ENCODE measurements around the gene TMEM248. TPM values are rescaled to one million over a fixed set of nuclear protein-coding genes. Genes with fewer than 3 reads are reported as not detected.
"Not testable (repeated sequence)": the region's sequence is repeated elsewhere in the genome, so short reads cannot be mapped to it uniquely, and the experiment has no call there.

TMEM248 gene
- total RNA-seq, 1 donor from 2014 or later = 98.0 TPM

- not testable (repeated sequence) for H3K4me3 Mint-ChIP-seq (ENCODE audit: unreplicated experiment); H3K4me3 ChIP-seq (ENCODE audit: insufficient read depth, low read depth, low read length); H3K27me3 Mint-ChIP-seq (ENCODE audit: low read depth, unreplicated experiment); H3K27me3 ChIP-seq (ENCODE audit: insufficient read depth, low read length); H3K9me3 ChIP-seq (ENCODE audit: insufficient read depth, low read depth, low read length); H3K9ac ChIP-seq (ENCODE audit: low read length); H3K4me1 Mint-ChIP-seq (ENCODE audit: low read depth, unreplicated experiment); H3K27ac Mint-ChIP-seq (ENCODE audit: unreplicated experiment); DNase-seq (ENCODE audit: low read depth); H3K4me1 ChIP-seq (ENCODE audit: insufficient read depth, low read length); H3K4me2 ChIP-seq (ENCODE audit: low read length); H3K36me3 Mint-ChIP-seq (ENCODE audit: low read depth, unreplicated experiment); H3K27ac ChIP-seq (ENCODE audit: low read depth, low read length); H3K9me3 Mint-ChIP-seq (ENCODE audit: unreplicated experiment); H4K20me1 ChIP-seq (ENCODE audit: insufficient read depth, low read length); H2AFZ ChIP-seq (ENCODE audit: low read depth, low read length)
- peak; percentile 37 for FAIRE-seq
- Histone ChIP-seq H3K79me2 (ENCODE audit: insufficient read depth, low read length) (peaks cover 22% of the 10 kb centered on the region), H3K36me3 (ENCODE audit: insufficient read depth, low read length) (peaks cover 29% of the 10 kb centered on the region)
Observed at GRCh38 chr7:66989552-66989951, 68.5 kb downstream of the TMEM248 start.

- Histone ChIP-seq H3K36me3 (ENCODE audit: insufficient read depth, low read length) (peaks cover 15% of the 10 kb centered on the region), H3K4me2 (ENCODE audit: low read length) (peak overlapping the region; percentile 86), H3K9ac (ENCODE audit: low read length) (peak overlapping the region; percentile 97), H3K27ac (ENCODE audit: low read depth, low read length) (peak overlapping the region; percentile 95), H3K4me3 (ENCODE audit: insufficient read depth, low read depth, low read length) (peak overlapping the region; percentile 88), H3K79me2 (ENCODE audit: insufficient read depth, low read length) (peaks cover 38% of the 10 kb centered on the region)
- peak overlapping the region; percentile 98 for H3K27ac Mint-ChIP-seq (ENCODE audit: unreplicated experiment)
- not testable (repeated sequence) for H3K4me1 ChIP-seq (ENCODE audit: insufficient read depth, low read length); H3K27me3 Mint-ChIP-seq (ENCODE audit: low read depth, unreplicated experiment); H4K20me1 ChIP-seq (ENCODE audit: insufficient read depth, low read length); H3K27me3 ChIP-seq (ENCODE audit: insufficient read depth, low read length); H3K9me3 Mint-ChIP-seq (ENCODE audit: unreplicated experiment); H3K4me1 Mint-ChIP-seq (ENCODE audit: low read depth, unreplicated experiment); DNase-seq (ENCODE audit: low read depth); H3K36me3 Mint-ChIP-seq (ENCODE audit: low read depth, unreplicated experiment); H3K9me3 ChIP-seq (ENCODE audit: insufficient read depth, low read depth, low read length); H2AFZ ChIP-seq (ENCODE audit: low read depth, low read length)
- peak overlapping the region; percentile 98 for H3K4me3 Mint-ChIP-seq (ENCODE audit: unreplicated experiment)
- FAIRE-seq = peak; percentile 32
Observed at GRCh38 chr7:66994051-66994450, 73.0 kb downstream of the TMEM248 start.

GRCh38 chr7:66994691-66995049, 73.6 kb downstream of the TMEM248 start:
- peak; percentile 80 for DNase-seq (ENCODE audit: low read depth)
- Histone ChIP-seq H3K9ac (ENCODE audit: low read length) (peak overlapping the region; percentile 97), H3K79me2 (ENCODE audit: insufficient read depth, low read length) (peaks cover 38% of the 10 kb centered on the region), H3K36me3 (ENCODE audit: insufficient read depth, low read length) (peaks cover 15% of the 10 kb centered on the region), H3K4me2 (ENCODE audit: low read length) (peak overlapping the region; percentile 86), H3K4me3 (ENCODE audit: insufficient read depth, low read depth, low read length) (peak overlapping the region; percentile 88), H3K27ac (ENCODE audit: low read depth, low read length) (peak overlapping the region; percentile 95)
- not testable (repeated sequence) for H4K20me1 ChIP-seq (ENCODE audit: insufficient read depth, low read length); H3K36me3 Mint-ChIP-seq (ENCODE audit: low read depth, unreplicated experiment); H3K4me1 Mint-ChIP-seq (ENCODE audit: low read depth, unreplicated experiment); H3K9me3 Mint-ChIP-seq (ENCODE audit: unreplicated experiment); H3K9me3 ChIP-seq (ENCODE audit: insufficient read depth, low read depth, low read length); H3K27me3 ChIP-seq (ENCODE audit: insufficient read depth, low read length); H2AFZ ChIP-seq (ENCODE audit: low read depth, low read length); H3K27me3 Mint-ChIP-seq (ENCODE audit: low read depth, unreplicated experiment); H3K4me1 ChIP-seq (ENCODE audit: insufficient read depth, low read length)
- H3K27ac Mint-ChIP-seq (ENCODE audit: unreplicated experiment) = peak overlapping the region; percentile 98
- peak; percentile 77 for FAIRE-seq
- H3K4me3 Mint-ChIP-seq (ENCODE audit: unreplicated experiment) = peak overlapping the region; percentile 98
- peak; percentile 29 for TF ChIP-seq CTCF (IDR thresholded peaks at IDR 0.05; ENCODE audit: insufficient read depth, low read depth, low read length)

- Mint-ChIP-seq H3K4me3 (ENCODE audit: unreplicated experiment) (peak within 1 kb of the TSS; percentile 98), H3K27ac (ENCODE audit: unreplicated experiment) (peak within 1 kb of the TSS; percentile 98)
- not testable (repeated sequence) for H3K9me3 Mint-ChIP-seq (ENCODE audit: unreplicated experiment); H3K4me1 ChIP-seq (ENCODE audit: insufficient read depth, low read length); H3K27me3 Mint-ChIP-seq (ENCODE audit: low read depth, unreplicated experiment); H3K27me3 ChIP-seq (ENCODE audit: insufficient read depth, low read length); H3K36me3 Mint-ChIP-seq (ENCODE audit: low read depth, unreplicated experiment); H3K4me1 Mint-ChIP-seq (ENCODE audit: low read depth, unreplicated experiment); H4K20me1 ChIP-seq (ENCODE audit: insufficient read depth, low read length); H3K9me3 ChIP-seq (ENCODE audit: insufficient read depth, low read depth, low read length)
- FAIRE-seq (peak; percentile 72), DNase-seq (ENCODE audit: low read depth) (peak; percentile 95)
- Histone ChIP-seq H3K9ac (ENCODE audit: low read length) (peak within 1 kb of the TSS; percentile 97), H3K27ac (ENCODE audit: low read depth, low read length) (peak within 1 kb of the TSS; percentile 95), H3K79me2 (ENCODE audit: insufficient read depth, low read length) (peaks cover 38% of the 10 kb centered on the region), H3K4me3 (ENCODE audit: insufficient read depth, low read depth, low read length) (peak within 1 kb of the TSS; percentile 88), H2AFZ (ENCODE audit: low read depth, low read length) (peak within 1 kb of the TSS; percentile 47), H3K4me2 (ENCODE audit: low read length) (peak within 1 kb of the TSS; percentile 86), H3K36me3 (ENCODE audit: insufficient read depth, low read length) (peaks cover 15% of the 10 kb centered on the region)
Observed at GRCh38 chr7:66995050-66995776, 74.2 kb downstream of the TMEM248 start, which contains the start of gene SBDS. Gene SBDS (minus strand): TSS chr7:66995586. CDS start chr7:66995417, 169 bp downstream.

GRCh38 chr7:66996444-66997191, 75.6 kb downstream of the TMEM248 start, which contains the start of gene TYW1:
Gene TYW1 (plus strand): TSS chr7:66996833. CDS start chr7:66996979, 146 bp downstream.
- FAIRE-seq; H3K9me3 ChIP-seq (ENCODE audit: insufficient read depth, low read depth, low read length); H3K9me3 Mint-ChIP-seq (ENCODE audit: unreplicated experiment); H3K4me1 Mint-ChIP-seq (ENCODE audit: low read depth, unreplicated experiment); H3K27me3 Mint-ChIP-seq (ENCODE audit: low read depth, unreplicated experiment); H3K4me1 ChIP-seq (ENCODE audit: insufficient read depth, low read length); H3K27me3 ChIP-seq (ENCODE audit: insufficient read depth, low read length); H3K36me3 Mint-ChIP-seq (ENCODE audit: low read depth, unreplicated experiment); H4K20me1 ChIP-seq (ENCODE audit: insufficient read depth, low read length): not testable (repeated sequence)
- Histone ChIP-seq H3K4me3 (ENCODE audit: insufficient read depth, low read depth, low read length) (peak within 1 kb of the TSS; percentile 82), H3K9ac (ENCODE audit: low read length) (peak within 1 kb of the TSS; percentile 92), H3K79me2 (ENCODE audit: insufficient read depth, low read length) (peaks cover 38% of the 10 kb centered on the region), H3K4me2 (ENCODE audit: low read length) (peak within 1 kb of the TSS; percentile 87), H3K27ac (ENCODE audit: low read depth, low read length) (peak within 1 kb of the TSS; percentile 71), H2AFZ (ENCODE audit: low read depth, low read length) (peak within 1 kb of the TSS; percentile 90), H3K36me3 (ENCODE audit: insufficient read depth, low read length) (peaks cover 13% of the 10 kb centered on the region)
- DNase-seq (ENCODE audit: low read depth) = peak; percentile 89
- peak within 1 kb of the TSS; percentile 98 for H3K4me3 Mint-ChIP-seq (ENCODE audit: unreplicated experiment)
- peak within 1 kb of the TSS; percentile 92 for H3K27ac Mint-ChIP-seq (ENCODE audit: unreplicated experiment)

Measured in astrocyte (in vitro differentiated cells and primary cell).